Heart left ventricle (tissue), 13 donors: ENCODE measurements around the gene PWP1.

Source experiments
- POLR2A ChIP-seq, 2 donors: fragments of 450-650 bp; IDR thresholded peaks; one replicate each; pipeline ENCODE4 v1.6.1; 2017; ENCODE audit warnings: antibody characterized with exemption in 2 of 2, mild to moderate bottlenecking in 2 of 2, moderate library complexity in 2 of 2
- TF ChIP-seq, protein P1 (sequence below), 12 donors: fragments of 200-600 bp; sonication (generic) in 4 of 12; IDR thresholded peaks; one replicate each; pipeline versions ENCODE4 v1.5.0 to v1.8.0; 2018 to 2022; ENCODE audit warnings: antibody characterized with exemption in 12 of 12, mild to moderate bottlenecking in 5 of 12
- donor health status: ischemic (EF 13 %, LVEDD 7.1; RV severe dilation, severe dysfunction).
- donor health status: DM: no; HTN: yes; CAD: no.
- donor health status: DM: no; HTN: no; CAD: no.
- donor health status: ischemic (EF 25% LVEDD 6.9; RV normal size, moderate dysfunction).
- donor health status: ischemic (EF 25% LVEDD 5.7; RV mildly dilated, moderate dysfunction).
- donor health status: ischemic (EF 35%, LVEDD 5.7; RV mildly dilated, moderate dysfunction).
- donor health status: nonischemic (EF 11% LVEDD 7.7; RV severe dilation, severe dysfunction).
- donor health status: DM: yes; HTN: yes; CAD: no.
- donor health status: PGD.
- donor health status: ischemic (EF 29% LVEDD 5.4; RV normal size, mild dysfunction).
- donor health status: nonischemic (EF 23%, LVEDD 6.1; RV moderate dilation, normal function).

DNA sequence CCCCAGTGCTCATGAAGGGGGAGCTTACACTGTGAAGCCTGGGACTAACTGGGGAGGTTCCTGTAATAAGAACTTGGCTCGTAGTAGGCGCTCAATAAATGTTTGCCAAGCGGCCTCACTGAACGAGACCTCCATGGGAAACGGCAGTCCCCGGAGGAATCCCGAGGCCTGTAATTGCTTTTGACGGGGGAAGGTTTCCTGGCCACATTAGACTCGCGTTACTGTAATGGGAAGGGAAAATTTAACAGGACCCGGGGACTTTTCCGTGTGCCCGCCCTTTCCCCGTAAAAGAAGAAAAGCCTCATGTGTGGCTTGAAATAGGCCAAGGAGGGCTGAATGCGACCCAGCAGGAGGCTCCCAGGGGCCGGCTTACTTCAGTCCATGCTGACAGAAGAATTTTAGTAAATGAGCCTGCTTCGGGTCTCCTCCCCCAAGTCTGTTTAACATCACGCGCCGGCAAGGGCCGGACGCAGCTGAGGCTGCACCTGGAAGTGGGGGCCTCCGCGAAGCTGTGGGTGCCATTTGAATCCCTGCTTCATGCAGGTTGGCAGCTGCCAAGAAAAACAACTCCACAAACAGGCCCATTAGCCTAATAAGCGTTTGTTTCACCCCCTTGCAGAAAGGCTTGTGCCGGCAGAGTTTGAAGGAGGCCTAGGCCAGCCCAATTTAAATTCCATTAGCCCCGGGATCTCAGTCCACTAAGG lies 39.8 kb upstream of the PWP1 start:
- TF ChIP-seq, protein P1, sequence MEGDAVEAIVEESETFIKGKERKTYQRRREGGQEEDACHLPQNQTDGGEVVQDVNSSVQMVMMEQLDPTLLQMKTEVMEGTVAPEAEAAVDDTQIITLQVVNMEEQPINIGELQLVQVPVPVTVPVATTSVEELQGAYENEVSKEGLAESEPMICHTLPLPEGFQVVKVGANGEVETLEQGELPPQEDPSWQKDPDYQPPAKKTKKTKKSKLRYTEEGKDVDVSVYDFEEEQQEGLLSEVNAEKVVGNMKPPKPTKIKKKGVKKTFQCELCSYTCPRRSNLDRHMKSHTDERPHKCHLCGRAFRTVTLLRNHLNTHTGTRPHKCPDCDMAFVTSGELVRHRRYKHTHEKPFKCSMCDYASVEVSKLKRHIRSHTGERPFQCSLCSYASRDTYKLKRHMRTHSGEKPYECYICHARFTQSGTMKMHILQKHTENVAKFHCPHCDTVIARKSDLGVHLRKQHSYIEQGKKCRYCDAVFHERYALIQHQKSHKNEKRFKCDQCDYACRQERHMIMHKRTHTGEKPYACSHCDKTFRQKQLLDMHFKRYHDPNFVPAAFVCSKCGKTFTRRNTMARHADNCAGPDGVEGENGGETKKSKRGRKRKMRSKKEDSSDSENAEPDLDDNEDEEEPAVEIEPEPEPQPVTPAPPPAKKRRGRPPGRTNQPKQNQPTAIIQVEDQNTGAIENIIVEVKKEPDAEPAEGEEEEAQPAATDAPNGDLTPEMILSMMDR (IDR thresholded peaks at IDR 0.05), result no peak
- TF ChIP-seq POLR2A (IDR thresholded peaks at IDR 0.05), result no peak
